Nephron progenitor cell (in vitro differentiated cells): ENCODE results near the gene REEP3.
A peak's percentile ranks its signal among the peaks of the same experiment; 100 is the strongest.

Source experiments
- DNase-seq: peaks from one replicate; pipeline ENCODE4 v3.0.0; 2021
- H3K27ac Mint-ChIP-seq: 2 replicates; pipeline ENCODE4 v1.8.0; 2021; ENCODE audit warnings: mild to moderate bottlenecking, moderate library complexity, mixed read lengths
- H3K27me3 Mint-ChIP-seq: 2 replicates; pipeline ENCODE4 v1.8.0; 2021; ENCODE audit warnings: mild to moderate bottlenecking, low read depth, mixed read lengths; ENCODE audit not compliant: poor library complexity
- H3K36me3 Mint-ChIP-seq: 2 replicates; pipeline ENCODE4 v1.8.0; 2021; ENCODE audit warnings: low read depth, mixed read lengths
- H3K4me1 Mint-ChIP-seq: 2 replicates; pipeline ENCODE4 v1.8.0; 2021; ENCODE audit warnings: mixed read lengths
- H3K4me3 Mint-ChIP-seq: 2 replicates; pipeline ENCODE4 v1.8.0; 2021; ENCODE audit warnings: mild to moderate bottlenecking, moderate library complexity, mixed read lengths
- H3K9me3 Mint-ChIP-seq: 2 replicates; pipeline ENCODE4 v1.8.0; 2021; ENCODE audit warnings: mild to moderate bottlenecking, moderate library complexity, mixed read lengths
- CTCF ChIP-seq: fragments of 200-600 bp; sonication (generic); IDR thresholded peaks from 2 replicates; pipeline ENCODE4 v1.5.0; 2021; ENCODE audit warnings: antibody characterized with exemption

REEP3 gene

GRCh38 chr10:63595072-63595471 lies 73.9 kb downstream of the REEP3 start:
- H3K4me1 Mint-ChIP-seq: peaks cover 22% of the 10 kb centered on the region
- no peaks in the 10 kb centered on the region for H3K9me3 Mint-ChIP-seq
- H3K27ac Mint-ChIP-seq: peak overlapping the region; percentile 2
- H3K36me3 Mint-ChIP-seq: peaks cover 52% of the 10 kb centered on the region
- no peaks in the 10 kb centered on the region for H3K27me3 Mint-ChIP-seq
- no peak for DNase-seq
- no peak for TF ChIP-seq CTCF
- no peak overlapping the region for H3K4me3 Mint-ChIP-seq

- no peaks in the 10 kb centered on the region for H3K9me3 Mint-ChIP-seq
- peak overlapping the region; percentile 52 for H3K27ac Mint-ChIP-seq
- TF ChIP-seq CTCF: no peak
- H3K27me3 Mint-ChIP-seq: peaks cover under 1% of the 10 kb centered on the region
- no peak overlapping the region for H3K4me3 Mint-ChIP-seq
- peaks cover 22% of the 10 kb centered on the region for H3K4me1 Mint-ChIP-seq
- peaks cover 69% of the 10 kb centered on the region for H3K36me3 Mint-ChIP-seq
- DNase-seq: no peak
Observed at GRCh38 chr10:63596924-63597323, 75.7 kb downstream of the REEP3 start.

- Mint-ChIP-seq H3K4me1 (peaks cover 16% of the 10 kb centered on the region), H3K27me3 (peaks cover 3% of the 10 kb centered on the region), H3K27ac (no peak overlapping the region), H3K36me3 (peaks cover 69% of the 10 kb centered on the region), H3K9me3 (no peaks in the 10 kb centered on the region), H3K4me3 (no peak overlapping the region)
- DNase-seq: no peak
- no peak for TF ChIP-seq CTCF
Observed at GRCh38 chr10:63600540-63600939, 79.3 kb downstream of the REEP3 start.

GRCh38 chr10:63603709-63604445 lies 82.7 kb downstream of the REEP3 start:
- DNase-seq: no peak
- Mint-ChIP-seq H3K4me3 (no peak overlapping the region), H3K36me3 (peaks cover 44% of the 10 kb centered on the region), H3K4me1 (no peaks in the 10 kb centered on the region), H3K27ac (no peak overlapping the region), H3K27me3 (peaks cover 3% of the 10 kb centered on the region), H3K9me3 (no peaks in the 10 kb centered on the region)
- no peak for TF ChIP-seq CTCF

GRCh38 chr10:63605197-63605967 lies 84.2 kb downstream of the REEP3 start:
- no peak for TF ChIP-seq CTCF
- peaks cover 3% of the 10 kb centered on the region for H3K27me3 Mint-ChIP-seq
- DNase-seq: no peak
- no peaks in the 10 kb centered on the region for H3K9me3 Mint-ChIP-seq
- no peak overlapping the region for H3K27ac Mint-ChIP-seq
- H3K4me3 Mint-ChIP-seq: no peak overlapping the region
- peaks cover 34% of the 10 kb centered on the region for H3K36me3 Mint-ChIP-seq
- H3K4me1 Mint-ChIP-seq: no peaks in the 10 kb centered on the region
